NCI-H345 treated with DMSO at 0.1 percent for 48 hours (cell line): ENCODE measurements around the gene PLEKHG3.

Experiments used
- DNase-seq: peaks from one replicate; lab custom pipeline; 2025; ENCODE audit not compliant: unreplicated experiment; lab: John Stamatoyannopoulos, UW

Gene PLEKHG3

GRCh38 chr14:64745511-64746091, 41.4 kb downstream of the PLEKHG3 start:
- no peak for DNase-seq

GRCh38 chr14:64746298-64747250, 42.4 kb downstream of the PLEKHG3 start:
- DNase-seq, result no peak

GRCh38 chr14:64747327-64747726, 43.1 kb downstream of the PLEKHG3 start:
- DNase-seq, result no peak

DNA sequence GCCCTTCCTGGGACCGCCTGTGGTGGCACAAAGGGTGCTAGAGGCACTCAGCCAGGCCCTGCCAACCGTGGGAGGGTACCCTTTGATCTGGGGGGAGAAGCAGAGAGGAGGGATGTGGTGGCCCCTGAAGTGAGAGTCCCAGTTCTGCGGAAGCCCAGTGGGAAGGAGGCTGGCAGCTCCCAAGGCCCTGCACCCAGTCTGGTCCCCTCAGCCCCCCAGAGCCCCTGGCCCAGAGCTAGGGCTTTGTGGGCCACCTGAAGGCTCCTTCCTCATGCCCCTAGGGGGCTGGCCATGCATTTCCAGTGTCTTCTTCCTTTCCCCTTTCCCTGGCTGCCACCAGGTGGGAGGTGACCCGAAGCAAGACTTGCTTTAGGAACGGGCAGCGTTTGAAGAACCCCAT, 44.3 kb downstream of the PLEKHG3 start:
- no peak for DNase-seq

GRCh38 chr14:64748995-64749714, 44.9 kb downstream of the PLEKHG3 start:
- DNase-seq, result no peak

GRCh38 chr14:64752909-64753308, 48.7 kb downstream of the PLEKHG3 start:
- DNase-seq, result no peak

DNA sequence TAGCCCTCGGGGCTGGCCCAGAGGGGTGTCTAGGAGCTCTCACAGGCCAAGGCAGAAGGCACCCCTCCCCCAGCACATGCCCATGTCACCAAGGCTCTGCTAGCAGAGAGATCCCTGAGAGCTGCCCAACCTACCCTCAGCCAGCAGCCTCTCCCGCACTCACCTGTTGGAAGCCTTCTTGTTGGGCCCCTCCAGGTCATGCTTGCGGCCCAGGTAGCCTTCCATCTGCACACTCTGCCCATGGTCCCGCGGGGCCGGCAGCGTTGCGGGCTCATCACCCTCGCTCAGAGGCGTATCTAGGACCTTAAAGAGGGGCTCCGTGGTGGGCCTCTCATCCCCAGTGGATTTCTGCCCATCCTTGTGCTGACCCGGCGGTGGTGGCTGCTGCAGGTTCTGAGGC, 49.1 kb downstream of the PLEKHG3 start:
- DNase-seq, result no peak

DNA sequence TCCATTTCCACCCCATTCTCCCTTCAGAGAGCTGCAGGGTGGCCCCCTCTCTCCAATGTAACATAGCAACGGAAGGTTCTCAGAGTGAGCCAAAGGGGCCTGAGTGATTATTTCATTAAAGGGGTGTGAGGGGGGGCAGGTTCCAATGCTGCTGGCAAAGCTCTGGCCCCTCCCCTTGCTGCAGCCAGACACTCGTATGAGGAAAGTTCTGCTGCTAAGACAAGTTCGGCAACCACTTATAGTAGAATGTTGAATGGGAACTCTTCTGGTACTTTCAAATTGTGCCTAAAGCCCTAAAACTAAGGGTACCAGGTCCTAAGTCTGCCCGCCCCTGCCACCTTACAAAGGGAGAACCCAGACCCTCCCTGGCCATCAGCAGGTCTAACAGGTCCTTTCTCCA, 49.8 kb downstream of the PLEKHG3 start:
- no peak for DNase-seq

DNA sequence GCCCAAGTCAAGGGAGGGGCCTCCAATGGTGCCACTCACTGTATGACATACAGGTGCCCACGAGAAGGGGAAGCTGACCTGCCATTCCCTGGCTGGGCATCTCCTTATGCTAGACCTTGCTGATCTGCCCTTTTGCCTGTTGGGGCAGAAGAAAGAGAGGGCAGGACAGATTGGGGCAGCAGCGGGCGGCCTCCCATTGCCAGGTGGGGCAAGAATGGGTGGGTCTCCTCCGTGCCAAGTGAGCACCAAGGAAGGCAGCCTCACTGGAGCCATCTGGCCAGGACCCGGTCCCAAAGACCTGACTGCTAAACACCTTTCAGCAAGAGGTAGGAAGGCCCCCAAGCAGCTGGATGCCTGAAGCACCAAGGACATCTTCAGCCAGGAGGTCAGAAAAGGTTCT, 50.5 kb downstream of the PLEKHG3 start:
- DNase-seq, result no peak

DNA sequence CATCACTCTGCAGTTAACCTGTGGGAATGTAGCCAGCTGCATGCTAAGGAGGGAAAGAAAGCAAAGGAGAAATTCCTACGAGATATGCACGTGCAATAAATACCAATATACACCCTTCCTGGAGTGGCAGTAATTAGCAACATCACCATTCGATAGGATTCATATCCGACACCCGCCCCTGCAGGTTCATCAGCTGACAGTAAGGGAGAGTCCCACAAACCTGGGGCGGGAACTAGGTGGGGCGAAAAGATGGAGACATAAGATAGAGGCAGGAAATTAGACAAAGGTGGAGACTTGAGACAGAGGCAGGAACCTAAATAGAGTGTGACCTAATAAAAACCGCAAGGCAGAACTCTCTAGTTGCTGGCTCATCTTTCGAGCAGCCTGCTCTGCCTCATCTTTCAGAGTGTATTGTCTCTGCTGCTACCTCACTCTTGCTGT, 51.6 kb downstream of the PLEKHG3 start:
- DNase-seq, result no peak

GRCh38 chr14:64756712-64757111, 52.5 kb downstream of the PLEKHG3 start:
- DNase-seq, result no peak

- no peak for DNase-seq
Observed at GRCh38 chr14:64757601-64758000, 53.4 kb downstream of the PLEKHG3 start.

DNA sequence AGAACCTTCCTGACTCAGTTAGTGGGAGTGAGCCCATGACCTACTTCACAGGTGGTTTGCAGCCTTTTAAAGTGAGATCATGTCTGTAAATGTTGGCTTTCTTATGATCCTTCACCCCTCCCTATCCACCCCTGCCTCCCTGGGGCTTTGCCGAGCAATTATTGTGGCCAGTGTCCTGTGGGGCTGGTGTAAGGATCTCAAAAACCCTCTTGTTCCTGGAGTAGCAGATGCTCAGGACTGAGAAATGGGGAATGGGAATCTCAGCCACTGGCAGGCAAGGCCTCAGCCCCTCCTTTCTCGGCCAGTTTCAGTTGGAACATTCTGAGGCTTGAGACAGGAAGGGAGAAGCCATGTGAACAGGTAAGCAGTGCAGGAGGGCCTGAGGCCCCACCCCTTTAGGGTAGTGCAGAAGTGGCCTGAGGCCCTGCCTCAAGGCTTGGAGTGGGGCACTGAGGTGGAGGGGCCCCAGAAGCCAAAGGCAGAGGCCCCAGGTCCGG, 53.8 kb downstream of the PLEKHG3 start:
- no peak for DNase-seq

- peak; percentile 2 for DNase-seq
Observed at GRCh38 chr14:64758691-64759554, 54.7 kb downstream of the PLEKHG3 start.

DNA sequence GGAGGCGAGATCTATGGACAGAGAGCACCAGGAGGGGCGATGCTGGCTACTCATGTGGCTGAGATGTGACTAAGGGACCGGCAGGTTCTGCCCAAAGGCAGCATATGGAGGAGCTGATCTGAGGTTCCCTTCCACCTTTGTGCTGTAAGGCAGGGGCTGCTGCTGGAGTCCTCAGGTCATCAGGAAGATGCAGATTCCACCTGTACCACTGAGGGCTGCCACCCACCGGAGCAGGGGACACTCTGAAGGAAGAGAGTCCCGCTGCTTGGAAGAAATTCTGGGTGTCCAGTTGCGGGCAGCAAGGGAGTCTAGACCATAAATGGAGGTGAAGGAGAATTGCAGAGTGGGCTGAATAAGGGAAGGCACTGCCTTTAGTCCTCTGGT, 55.3 kb downstream of the PLEKHG3 start:
- DNase-seq, result no peak

- peak; percentile 31 for DNase-seq
Observed at GRCh38 chr14:64760146-64760755, 56.0 kb downstream of the PLEKHG3 start.

DNA sequence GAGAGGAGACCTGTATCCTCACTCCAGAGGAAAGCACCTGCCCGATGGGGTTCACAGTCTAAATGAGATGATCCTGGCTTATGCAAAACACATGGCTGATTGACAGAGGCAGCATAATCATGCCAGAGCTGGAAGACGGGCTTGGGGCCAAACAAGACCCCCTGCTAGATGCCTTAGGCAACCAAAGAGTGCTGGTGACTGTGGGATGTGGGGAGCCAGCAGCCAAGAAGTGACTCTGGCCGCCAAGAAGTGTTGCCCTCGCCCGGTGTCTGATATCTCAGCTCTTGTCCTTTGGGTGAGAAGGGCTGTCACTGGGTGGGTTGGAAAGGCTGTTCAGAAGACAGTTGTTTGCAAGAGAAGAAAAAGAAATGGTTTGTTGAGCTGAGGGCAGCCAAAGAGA, 56.7 kb downstream of the PLEKHG3 start:
- no peak for DNase-seq

GRCh38 chr14:64761441-64762043, 57.3 kb downstream of the PLEKHG3 start:
- no peak for DNase-seq

DNA sequence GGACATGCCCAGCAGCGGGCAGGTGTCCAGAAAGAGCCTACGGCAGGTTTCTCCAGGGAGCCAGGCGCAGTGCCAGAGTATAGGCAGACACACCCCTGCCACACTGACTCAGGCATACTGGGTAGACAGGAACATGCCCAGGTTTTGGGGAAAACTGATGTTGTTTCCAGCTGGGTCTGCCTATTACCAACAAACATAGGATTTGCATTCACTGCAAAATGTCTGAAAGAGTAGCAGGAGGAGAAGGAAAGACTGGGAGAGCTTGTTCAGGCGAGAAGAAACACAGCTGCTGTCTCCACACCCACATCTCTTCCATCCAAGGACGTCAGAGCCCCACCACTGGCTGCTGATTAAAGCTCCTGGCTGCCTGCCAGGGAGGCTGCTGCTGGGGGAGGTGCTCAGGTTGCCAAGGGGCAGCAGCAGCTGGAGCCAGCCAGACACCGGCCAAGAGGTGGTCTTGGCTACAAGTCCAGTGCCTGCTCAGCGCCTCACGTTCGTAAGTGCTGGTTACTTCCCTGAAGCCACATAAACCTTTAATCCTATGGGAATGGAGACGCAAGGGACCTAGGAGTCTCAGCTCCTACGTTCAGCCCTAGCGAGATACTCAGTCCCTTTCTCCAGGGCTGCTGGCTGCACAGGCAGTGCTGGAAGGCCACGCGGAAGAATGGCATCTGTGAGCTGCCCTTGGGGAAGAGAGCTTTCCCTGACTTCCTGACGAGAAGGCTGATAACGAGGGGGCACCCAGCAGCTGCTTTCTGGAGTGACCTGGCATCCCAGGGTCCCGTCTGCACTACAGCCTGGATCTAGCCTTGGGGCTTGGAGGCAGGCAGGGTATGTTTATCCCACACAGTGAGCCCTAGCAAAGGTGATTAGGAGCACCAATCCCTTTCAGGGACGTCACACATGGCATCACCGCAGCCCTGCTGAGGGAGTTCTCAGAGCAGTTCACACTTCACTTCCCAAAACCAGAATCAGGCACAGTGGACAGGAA, 58.1 kb downstream of the PLEKHG3 start:
- DNase-seq, result peak; percentile 83
